Stimulated activated CD8-positive, alpha-beta memory T cell treated with anti-CD3 and anti-CD28 coated beads, Interleukin-7, amount 100 ng/mL, for 24 hours (primary cell): ENCODE data around the gene CRYL1.
A peak's percentile ranks its signal among the peaks of the same experiment; 100 is the strongest.

Experiments used
- DNase-seq: peaks from one replicate; pipeline ENCODE4 v3.0.0-alpha.2; 2020; ENCODE audit warnings: low read depth

The CRYL1 gene

DNA sequence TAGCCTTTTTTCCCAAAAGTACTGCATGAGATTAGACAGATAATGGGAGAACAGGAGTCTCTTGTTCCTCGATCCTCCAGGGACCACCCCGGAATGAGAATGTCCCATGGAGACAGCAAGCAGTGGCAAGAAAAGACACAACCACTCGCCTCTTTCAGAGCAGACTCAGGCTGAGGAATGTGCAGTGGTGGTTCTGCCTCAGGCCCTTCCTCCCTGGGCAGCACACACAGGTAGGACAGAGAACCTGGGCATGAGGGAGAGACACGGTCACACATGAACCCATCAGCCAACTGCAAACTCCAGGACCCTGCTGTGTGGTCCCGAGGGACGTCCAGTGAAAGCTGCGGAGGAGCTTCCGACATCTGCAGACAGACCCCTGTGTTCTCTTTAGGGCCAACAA, 31.0 kb downstream of the CRYL1 start:
- DNase-seq = no peak

DNA sequence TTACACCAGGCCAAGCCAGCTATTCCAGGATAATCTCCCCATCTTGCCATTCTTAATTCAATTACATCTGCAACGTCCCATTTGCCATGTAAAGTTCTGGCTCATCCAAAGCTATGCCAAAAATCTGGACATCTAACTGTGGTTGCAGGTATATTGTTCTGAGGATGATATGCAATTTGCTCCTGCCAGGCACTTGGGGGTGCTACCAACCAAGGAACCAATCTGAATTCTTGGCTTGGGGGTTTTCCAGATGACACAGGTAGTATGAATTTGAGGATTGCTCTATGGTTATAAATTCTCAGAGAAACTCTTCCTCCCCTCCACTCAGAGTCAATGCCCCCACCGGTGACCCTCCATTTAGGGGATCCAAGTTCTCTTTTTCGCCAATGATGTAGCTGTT, 33.0 kb downstream of the CRYL1 start:
- DNase-seq = no peak

DNA sequence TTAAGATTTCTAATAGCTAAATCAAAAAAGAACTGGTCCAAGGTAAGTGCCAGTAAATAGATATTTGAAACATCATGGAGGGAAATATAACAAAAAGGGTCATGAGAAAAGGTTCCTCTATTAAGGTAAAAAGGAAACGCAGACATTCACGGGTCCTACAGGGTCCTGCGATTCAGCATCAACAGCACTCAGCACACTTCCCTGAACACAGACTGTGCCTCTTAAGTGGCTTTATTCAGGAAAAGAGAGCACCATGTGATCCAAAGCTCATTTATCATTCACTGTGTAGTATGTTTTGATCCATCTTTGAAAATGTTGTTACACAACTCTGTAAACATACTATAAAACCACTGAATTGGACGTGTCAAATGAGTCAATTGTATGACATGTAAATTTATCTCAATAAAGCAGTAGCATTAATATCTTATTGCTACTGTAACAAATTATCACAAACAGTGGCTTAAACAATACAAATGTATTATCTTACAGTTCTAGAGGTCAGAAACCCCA, 33.7 kb downstream of the CRYL1 start:
- no peak for DNase-seq

DNA sequence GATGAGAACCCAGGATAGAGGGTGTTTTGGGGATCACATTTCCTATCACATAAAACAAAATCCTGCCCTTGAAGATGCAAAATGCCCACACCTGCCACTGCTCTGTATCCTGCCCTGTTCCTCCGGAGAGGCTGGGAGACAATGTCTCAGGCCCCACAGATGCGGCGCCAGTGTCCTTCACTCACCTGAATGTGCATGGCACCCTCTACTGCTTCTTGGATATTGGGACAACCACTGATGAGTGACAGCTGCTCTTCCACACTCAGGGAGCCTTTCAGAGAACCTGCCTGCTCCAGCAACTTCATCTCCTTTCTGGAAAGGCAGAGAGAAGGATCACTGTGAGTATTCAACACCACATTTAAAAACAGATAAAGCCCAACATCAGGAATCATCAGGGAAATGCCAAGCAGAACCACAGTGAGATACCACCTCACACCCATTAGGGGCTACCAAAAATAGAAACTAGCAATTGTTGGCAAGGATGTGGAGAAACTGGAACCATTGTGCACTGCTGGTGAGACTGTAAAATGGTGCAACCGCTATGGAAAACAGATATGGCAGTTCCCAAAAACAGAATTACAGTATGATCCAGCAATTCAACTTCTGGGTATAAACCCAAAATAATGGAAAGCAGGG, 36.4 kb downstream of the CRYL1 start:
- no peak for DNase-seq

DNA sequence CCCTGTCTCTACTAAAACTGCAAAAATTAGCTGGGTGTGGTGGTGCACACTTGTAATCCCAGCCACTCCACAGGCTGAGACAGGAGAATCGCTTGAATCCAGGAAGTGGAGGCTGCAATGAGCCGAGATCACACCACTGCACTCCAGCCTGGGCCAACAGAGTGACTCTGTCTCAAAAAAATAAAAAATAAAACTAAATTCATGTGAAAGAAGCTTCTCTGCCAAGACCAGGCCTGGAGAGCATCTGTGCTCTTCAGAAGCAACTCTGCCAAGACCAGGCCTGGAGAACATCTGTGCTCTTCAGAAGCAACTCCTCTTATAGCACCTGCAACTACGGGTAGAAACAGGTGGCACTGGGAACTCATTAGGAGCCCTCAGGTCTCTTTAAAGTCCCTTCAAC, 37.7 kb downstream of the CRYL1 start:
- no peak for DNase-seq

DNA sequence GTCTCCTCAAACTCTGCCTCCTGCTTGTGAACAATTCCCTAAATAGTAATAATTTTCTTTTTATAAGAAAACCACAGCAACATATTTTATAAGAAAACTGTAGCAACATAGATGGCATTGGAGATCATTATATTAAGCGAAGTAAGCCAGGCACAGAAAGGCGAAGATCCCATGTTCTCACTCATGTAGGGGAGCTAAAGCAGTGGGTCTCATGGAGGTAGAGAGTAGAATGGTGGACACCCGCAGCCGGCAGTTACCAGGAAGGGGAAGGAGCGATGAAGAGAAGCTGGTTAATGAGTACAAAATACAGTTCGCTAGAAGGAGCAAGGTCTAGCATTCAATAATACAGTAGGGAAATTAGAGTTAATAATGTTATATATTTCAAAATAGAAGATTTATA, 42.9 kb downstream of the CRYL1 start:
- DNase-seq = no peak

DNA sequence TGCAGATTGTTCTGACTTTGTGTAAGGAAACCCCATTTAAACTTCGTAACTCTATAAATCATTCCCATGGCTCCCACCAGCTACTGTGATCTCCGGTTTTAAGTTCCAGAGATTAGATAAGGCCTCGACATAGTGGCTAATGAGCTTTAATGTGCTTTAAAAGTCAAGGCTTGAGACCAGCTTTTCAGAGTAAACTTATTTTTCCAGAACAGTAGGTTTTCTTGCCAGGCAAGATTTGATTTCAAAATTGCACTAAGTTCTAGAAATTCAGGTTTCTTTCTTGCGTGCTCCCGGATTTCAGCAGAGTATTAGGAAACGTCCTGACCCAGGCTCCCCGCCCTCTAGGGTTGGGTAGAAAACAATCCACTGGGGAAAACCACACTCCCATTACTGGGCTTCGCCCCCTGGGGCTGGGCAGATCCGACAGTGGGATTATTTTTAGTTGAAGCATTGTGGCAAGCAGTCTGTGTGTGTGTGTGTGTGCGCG, 43.3 kb downstream of the CRYL1 start:
- DNase-seq = no peak

DNA sequence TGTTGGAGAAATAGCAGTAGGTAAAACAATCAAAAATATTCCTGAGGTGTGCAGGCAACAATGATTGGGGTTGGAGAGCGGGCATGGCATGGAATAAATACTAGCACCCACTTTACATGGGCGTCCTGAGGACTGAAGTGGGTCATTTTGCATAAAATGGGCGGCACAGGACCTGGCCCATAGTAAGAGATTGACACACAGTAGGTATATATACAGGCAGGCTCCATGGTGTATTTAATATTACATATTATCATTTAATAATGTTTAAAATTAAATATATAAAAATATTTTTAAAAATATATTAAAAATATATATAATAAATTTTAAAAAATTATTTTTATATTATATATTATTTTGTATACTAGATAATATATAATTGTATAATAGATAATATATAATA, 48.3 kb downstream of the CRYL1 start:
- DNase-seq = no peak

DNA sequence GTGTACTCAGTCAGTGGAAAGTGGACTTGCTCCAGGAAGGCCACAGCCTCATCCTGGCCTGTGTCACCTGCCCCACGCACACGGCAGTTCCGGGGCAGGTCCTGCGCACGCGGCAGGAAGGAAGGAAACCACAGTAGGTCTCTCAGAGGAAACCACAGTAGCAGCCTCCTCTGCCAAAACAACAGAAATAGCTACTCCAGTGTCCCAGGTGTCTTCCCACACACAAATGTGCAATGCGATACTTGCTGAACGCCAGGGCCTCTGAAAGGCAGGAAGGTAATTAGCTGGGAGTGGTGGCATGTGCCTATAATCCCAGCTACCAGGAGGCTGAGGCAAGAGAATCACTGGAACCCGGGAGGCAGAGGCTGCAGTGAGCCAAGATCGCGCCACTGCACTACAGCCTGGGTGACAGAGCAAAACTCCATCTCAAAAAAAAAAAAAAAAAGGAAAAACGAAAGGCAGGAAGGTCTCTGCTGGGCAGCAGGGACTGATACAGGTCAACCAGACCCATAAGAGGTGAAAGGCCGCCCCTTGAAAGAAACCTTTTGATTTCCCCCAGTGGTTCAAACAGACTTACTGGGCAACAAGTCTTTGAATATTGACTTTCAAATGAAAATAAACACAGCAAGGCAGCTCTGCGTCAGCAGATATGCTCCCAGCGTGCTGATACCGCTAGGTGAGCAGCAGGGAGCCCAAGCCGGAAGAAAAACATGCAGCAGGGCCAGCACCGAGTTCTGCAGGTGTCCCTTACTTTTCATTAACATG, 49.5 kb downstream of the CRYL1 start:
- peak; percentile 21 for DNase-seq

DNA sequence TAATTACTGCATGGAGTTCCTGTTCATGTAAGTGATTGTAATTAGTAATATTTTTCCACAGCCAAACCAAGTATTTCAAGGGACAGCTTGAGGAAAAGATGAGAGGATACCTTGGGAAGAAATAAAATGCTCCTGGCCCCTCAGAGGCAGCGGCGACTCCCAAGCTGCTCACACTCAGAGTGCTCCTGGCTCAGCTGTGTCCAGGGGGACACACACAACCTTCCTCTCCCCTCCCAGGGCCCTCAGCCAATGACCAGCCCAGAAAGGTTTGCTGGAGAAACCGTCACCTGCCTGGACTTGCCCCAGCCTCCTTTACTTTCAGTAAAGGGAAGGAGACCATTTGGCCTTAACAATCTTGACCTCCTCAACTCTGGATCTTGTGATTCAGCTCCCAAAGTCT, 51.1 kb downstream of the CRYL1 start:
- no peak for DNase-seq

DNA sequence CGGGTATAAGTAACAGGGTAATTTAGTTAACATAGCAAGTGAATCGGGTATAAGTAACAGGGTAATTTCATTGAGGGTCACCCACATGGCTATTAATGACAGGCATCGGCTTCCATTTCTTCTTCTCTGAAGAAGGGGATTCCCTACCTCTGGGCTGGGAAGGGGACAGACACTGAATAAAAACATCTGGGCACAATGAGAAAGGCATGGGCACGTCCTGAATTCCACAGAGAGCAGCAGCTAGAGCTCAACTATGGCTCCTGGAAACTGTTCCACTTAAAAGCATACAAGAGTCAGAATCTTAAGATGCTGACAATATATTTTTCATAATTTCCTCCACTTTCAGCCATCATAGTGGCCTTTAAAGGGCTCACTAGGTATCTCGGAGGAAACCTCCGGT, 51.8 kb downstream of the CRYL1 start:
- DNase-seq = no peak

DNA sequence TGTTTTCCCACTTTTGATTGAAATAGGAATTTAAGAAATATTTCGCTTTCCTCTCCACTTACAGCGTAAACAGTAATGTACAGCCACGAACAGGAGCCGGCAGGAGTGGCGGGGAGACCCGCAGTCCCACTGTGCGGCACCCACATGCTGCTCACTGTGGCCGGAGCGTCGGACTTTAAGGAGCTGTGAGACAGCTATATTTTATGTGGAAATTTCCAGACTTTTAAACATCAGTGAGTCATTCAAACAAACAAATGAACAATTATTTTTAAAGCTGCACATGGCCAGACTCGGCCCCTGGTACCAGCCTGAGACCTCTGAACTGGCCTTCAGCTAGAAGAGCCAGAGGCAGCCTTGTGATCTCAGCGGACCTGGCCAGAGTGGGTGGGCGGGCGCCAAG, 52.5 kb downstream of the CRYL1 start:
- DNase-seq = no peak

DNA sequence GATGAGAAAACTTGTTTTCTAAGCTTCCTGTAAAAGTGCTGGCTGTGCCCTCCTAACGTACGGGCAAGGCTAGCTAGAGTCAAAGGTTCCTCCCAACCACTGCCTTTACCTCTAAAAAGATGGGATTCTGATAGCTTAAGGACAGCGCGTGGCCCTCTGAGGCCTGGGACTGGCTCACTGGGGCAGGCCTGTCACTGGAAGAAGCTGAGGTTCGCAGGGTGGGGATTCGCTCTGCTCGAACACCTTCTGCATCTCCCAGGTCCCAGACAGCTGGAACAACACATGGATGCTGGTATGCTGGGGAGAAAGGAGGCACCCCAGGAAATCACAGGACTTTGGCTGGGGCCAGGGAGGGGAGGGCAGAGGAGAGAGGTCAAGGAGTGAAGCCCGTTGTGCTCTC, 53.1 kb downstream of the CRYL1 start:
- DNase-seq = no peak

DNA sequence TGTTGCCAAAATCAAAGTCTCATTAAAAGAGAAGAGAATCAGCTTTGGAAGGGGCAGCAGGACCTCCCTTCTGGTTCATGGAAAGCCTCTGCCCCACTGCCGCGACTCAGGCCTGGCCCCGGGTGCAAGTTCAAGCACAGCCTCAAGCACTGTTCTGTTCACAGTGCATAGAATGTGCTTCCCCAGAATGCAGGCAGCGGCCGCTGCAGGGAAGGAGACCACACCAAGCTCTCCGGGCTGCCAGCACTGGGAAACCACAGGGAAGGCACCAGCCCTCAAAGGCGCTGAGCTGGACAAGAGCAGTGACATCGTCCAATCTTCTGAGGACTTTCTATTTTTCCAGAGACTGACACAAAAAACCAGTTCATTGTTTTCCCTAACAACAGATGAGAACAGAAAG, 55.5 kb downstream of the CRYL1 start:
- DNase-seq = no peak

DNA sequence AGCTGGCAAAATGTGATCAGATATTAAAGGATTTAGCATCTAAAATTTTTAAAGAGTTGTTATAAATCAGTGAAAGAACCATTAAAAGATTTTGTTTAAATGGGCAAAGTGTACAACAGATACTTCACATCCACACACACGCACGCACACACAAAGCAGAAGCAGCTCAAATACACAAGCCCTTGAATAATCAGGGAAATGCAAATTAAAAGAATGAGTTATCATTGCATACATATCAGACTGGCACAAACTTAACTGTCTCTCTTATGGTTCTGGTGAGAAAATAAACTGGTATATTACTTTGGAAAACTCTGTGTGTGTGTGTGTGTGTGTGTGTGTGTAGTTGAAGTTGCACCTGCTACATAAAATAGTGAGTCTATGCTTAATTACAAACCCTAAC, 59.3 kb downstream of the CRYL1 start:
- no peak for DNase-seq

DNA sequence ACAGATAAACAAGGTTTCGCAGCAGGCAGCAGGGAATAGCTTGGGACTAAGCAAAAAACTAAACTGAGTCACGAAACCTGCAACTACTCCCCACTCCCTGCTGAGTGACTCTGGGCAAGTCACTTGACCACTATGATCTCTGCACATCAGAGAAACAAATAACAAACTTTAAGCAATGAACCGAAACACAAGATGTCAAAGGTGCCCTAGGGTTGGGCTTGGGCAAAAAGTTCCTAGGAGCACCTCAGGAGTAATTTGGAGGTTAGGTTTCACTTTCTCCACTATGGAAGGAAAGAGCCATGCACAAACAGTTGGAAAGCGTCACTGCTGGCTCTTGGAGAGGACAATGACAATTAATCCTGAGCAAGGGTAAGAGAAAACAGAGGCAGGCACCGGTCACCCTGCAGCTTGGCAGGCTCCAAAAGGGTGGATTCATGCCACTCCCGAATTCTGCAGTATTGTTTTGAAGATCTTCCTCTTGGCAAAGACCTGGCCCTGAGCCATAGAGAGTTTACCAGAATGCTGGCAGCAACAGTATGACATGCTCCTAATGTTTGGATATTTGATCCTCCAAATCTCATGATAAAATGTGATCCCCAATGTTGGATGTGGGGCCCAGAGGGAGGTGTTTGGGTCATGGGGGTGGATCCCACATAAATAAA, 60.3 kb downstream of the CRYL1 start:
- DNase-seq = no peak

DNA sequence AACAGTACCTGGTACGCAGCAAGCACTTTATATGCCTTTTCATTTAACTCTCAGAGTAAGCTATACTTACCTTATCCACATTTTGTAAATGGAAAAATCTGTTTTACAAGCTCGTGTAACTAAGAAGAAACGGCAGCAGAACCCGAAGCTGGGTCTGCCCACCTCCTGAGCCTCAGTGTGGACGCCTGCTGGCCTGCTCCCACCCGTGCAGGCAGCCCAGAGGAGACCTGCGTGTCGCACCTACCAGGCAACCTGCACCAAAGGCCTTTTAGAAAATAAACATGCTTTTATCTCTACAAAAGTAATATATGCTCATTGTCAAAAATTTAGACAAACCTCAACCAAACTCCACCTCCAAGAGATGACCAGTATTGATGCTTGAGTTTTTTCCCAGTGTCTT, 62.7 kb downstream of the CRYL1 start:
- no peak for DNase-seq

DNA sequence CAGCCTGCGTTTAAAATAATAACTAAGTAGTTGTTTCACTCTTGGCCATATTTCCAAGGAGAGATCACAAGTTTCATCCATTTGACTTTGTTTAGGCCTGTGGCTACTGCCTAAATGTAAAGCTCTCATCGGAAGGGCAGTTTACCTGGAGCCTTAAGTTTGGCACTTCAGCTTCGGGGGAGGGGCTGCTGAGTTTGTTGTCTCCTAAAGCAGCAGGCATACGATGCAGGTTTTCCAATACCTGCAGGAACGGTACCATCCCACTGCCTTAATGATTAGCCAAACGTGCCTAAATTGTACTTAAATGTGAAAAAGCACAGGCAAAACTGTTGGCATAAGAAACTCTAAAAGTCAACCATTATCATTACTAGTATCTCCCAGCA, 63.1 kb downstream of the CRYL1 start:
- no peak for DNase-seq

DNA sequence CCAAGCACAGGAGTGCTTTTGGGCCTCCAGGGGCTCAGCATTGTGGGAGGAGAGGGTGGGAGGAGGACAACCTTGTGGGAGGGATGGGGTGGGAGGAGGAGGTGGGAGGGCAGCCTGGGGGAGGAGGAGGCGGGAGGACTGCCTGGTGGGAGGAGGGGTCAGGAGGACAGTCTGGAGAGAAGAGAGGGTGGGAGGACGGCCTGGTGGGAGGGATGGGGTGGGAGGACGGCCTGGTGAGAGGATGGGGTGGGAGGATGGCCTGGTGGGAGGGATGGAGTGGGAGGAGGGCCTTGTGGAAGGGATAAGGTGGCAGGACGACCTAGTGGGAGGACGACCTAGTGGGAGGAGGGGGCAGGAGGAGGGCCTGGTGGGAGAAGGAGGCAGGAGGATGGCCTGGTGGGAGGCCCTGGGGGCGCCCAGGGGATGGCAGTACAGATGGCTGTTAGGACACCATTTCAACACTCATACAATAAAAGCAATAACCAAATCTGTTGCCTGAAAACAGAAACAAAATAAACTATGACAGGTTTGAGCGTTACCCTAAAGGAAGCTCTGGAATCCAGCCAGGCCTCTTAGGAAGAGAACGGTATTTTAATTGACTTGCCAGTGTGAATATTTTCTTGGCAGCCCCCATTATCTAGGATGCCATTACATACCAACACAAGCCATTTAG, 63.7 kb downstream of the CRYL1 start:
- DNase-seq = no peak

DNA sequence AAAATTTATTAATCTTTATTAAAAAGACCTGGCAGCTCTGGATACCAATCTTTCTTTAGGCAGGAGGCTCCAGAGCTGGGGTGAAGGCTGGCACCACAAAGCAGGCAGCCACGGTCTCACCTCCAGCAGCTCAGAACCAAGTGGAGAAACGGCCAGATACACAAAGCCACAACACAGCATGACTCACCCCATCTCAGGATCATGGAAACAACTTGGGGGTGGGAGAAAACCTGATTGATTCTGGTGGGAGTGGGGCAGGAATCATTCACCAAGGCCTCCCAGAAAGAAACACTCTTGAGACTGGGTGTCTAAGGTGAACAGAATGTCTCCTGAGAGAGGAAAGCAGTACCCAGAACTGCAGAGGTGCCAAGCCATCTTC, 64.2 kb downstream of the CRYL1 start:
- no peak for DNase-seq

DNA sequence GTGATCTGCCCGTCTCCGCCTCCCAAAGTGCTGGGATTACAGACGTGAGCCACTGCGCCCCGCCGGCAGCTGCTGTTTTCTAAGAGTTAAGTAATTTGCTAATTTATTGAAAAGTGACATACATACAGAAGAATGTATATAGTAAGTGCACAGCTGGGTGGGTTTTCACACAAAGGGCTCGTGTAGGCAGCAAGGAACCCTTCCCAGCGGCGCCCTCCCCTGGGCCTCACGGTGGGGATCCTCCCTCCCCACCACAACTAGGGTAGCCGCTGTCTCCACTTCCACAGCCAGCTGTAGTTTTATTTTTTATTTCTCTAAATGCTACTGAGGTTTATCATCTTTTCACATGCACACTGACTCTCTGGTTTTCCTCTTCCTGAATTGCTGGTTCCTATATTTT, 64.9 kb downstream of the CRYL1 start:
- DNase-seq = no peak

DNA sequence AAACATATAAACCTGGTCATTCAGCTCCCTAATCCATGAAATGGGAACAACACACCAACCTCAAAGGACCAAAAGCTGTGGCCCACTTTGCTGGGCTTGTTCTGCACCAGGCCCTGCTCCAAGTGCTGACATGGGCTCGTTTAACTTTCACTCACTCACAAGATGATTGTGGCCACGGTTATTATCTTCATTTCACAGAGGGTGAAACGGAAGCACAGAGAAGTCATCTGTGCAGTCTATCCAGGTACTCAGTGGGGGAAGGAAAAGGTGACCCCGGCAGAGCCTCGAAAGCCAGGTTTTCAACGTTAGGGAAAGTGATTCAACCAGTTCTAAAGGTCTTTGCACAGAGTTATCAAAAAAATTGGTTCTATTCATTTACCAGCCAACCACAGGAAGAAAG, 68.0 kb downstream of the CRYL1 start:
- no peak for DNase-seq

DNA sequence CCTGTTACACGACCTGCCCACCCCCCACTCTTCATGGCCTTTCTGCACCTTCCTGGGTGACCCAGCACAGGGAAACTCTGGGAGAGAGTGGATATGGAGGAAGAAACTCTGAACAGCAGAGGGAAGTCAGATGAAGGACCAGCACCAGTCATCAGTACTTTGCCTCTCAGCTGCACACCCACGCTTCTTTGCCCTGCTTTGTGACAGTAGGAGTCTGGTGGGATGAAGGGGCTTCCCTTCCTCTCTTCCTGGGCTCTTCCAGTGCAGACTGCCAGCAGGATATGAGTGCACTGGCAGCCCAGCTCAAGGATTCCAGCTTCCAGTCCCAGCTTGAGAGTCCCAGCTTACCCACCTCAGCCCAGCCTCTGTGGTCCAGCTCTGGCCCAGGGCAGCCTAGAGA, 68.9 kb downstream of the CRYL1 start:
- DNase-seq = no peak
